ENCODE data around the gene DKK1.
"Not testable (repeated sequence)": the region's sequence is repeated elsewhere in the genome, so short reads cannot be mapped to it uniquely, and the experiment has no call there.

Gene DKK1

GRCh38 chr10:52357971-52358370, 43.9 kb downstream of the DKK1 start:
- TF ChIP-seq CTCF (conservative IDR thresholded peaks at IDR 0.05; ENCODE audit: low read depth, low read length): no peak
- no peak overlapping the region for H3K4me3 ChIP-seq (ENCODE audit: low read depth, low read length)

GRCh38 chr10:52359441-52359840, 45.4 kb downstream of the DKK1 start:
- no peak for TF ChIP-seq CTCF (conservative IDR thresholded peaks at IDR 0.05; ENCODE audit: low read depth, low read length)
- DNase-seq (ENCODE audit: low read depth): peak; percentile 8
- H3K4me3 ChIP-seq (ENCODE audit: low read depth, low read length): no peak overlapping the region

More at GRCh38 chr10:52357971-52358370, 43.9 kb downstream of the DKK1 start:
- DNase-seq (ENCODE audit: low read depth): no peak

- DNase-seq (ENCODE audit: low read depth); H3K4me3 ChIP-seq (ENCODE audit: low read depth, low read length): not testable (repeated sequence)
These were observed 51.7 kb downstream of the DKK1 start for GRCh38 chr10:52365547-52366432.
